Uterus (tissue), 4 donors: ENCODE data around the gene TMEM31. TPM values are rescaled to one million over a fixed set of nuclear protein-coding genes. Genes with fewer than 3 reads are reported as not detected.

Experiments
- DNase-seq, 2 donors: peaks; one replicate each; pipeline ENCODE4 v3.0.0-alpha.2; 2019 to 2020
- H3K27ac ChIP-seq, 2 donors: fragments of 200-600 bp; sonication (generic); 1 replicate in 1 of 2; 2 replicates in 1 of 2; pipeline ENCODE4 v1.5.1; 2016 to 2018
- H3K27me3 ChIP-seq, 2 donors: fragments of 200-600 bp; sonication (generic); one replicate each; pipeline ENCODE4 v1.5.1; 2018 to 2019; ENCODE audit warnings: control low read depth in 1 of 2
- H3K36me3 ChIP-seq, 2 donors: fragments of 200-600 bp; sonication (generic); one replicate each; pipeline ENCODE4 v1.5.1; 2019; ENCODE audit warnings: control low read depth in 1 of 2
- H3K4me1 ChIP-seq, 2 donors: fragments of 200-600 bp; sonication (generic); one replicate each; pipeline ENCODE4 v1.5.1; 2018 to 2019; ENCODE audit warnings: control low read depth in 1 of 2
- H3K4me3 ChIP-seq, 2 donors: fragments of 200-600 bp; sonication (generic); 1 replicate in 1 of 2; 2 replicates in 1 of 2; pipeline ENCODE4 v1.5.1; 2018 to 2019; ENCODE audit warnings: mild to moderate bottlenecking in 1 of 2
- H3K9me3 ChIP-seq, 2 donors: fragments of 200-600 bp; sonication (generic); one replicate each; pipeline ENCODE4 v1.5.1; 2019; ENCODE audit warnings: control low read depth in 1 of 2
- CTCF ChIP-seq, 4 experiments: fragments of 200-600 bp in 2 of 4; fragments of 450-650 bp in 2 of 4; sonication (generic) in 2 of 4; IDR thresholded peaks; one replicate each; pipeline ENCODE4 v1.5.1; 2016 to 2019; ENCODE audit warnings: antibody characterized with exemption in 4 of 4, mild to moderate bottlenecking in 2 of 4, moderate library complexity in 1 of 4
- POLR2A ChIP-seq, 2 donors: fragments of 450-650 bp; IDR thresholded peaks; one replicate each; pipeline ENCODE4 v1.6.1; 2016; ENCODE audit warnings: antibody characterized with exemption in 2 of 2, mild to moderate bottlenecking in 1 of 2, moderate library complexity in 1 of 2
- intact Hi-C: fragments of 100-400 bp; cut with DNase I; formaldehyde crosslinking; loops from one replicate; pipeline ENCODE4 v1.15.1; 2023; ENCODE audit warnings: low total_unique reads
- total RNA-seq, 4 donors: library from RNA; depleted of rRNA in 3 of 4; stranded (reverse); fragments of >200 nt in 3 of 4; gene quantifications; one replicate each; pipeline versions ENCODE4 v1.1.0 to v1.2.4, GENCODE V29; 2014 to 2023
- donor health status: DM: yes; HTN: yes; CAD: no.

The TMEM31 gene
- total RNA-seq, 4 donors from 2014 or later, result 0.85 TPM; not detected in 3

GRCh38 chrX:103674531-103675454 is 35.9 kb upstream of the TMEM31 start:
- intact Hi-C loops, result no loop called here
- TF ChIP-seq POLR2A (IDR thresholded peaks at IDR 0.05) (no peak), CTCF (IDR thresholded peaks at IDR 0.05) (no peak)
- Histone ChIP-seq H3K27me3 (no peaks in the 10 kb centered on the region), H3K4me1 (no peaks in the 10 kb centered on the region), H3K36me3 (no peaks in the 10 kb centered on the region), H3K9me3 (no peaks in the 10 kb centered on the region), H3K4me3 (no peak overlapping the region), H3K27ac (no peak overlapping the region)
- no peak for DNase-seq

GRCh38 chrX:103678199-103678993 is 32.3 kb upstream of the TMEM31 start:
- intact Hi-C loops, result no loop called here
- Histone ChIP-seq H3K27ac (no peak overlapping the region), H3K27me3 (no peaks in the 10 kb centered on the region), H3K4me1 (no peaks in the 10 kb centered on the region), H3K36me3 (no peaks in the 10 kb centered on the region), H3K4me3 (no peak overlapping the region), H3K9me3 (no peaks in the 10 kb centered on the region)
- no peak for TF ChIP-seq POLR2A (IDR thresholded peaks at IDR 0.05)
- no peak for TF ChIP-seq CTCF (IDR thresholded peaks at IDR 0.05)
- DNase-seq, result no peak

GRCh38 chrX:103681443-103681842 is 29.3 kb upstream of the TMEM31 start:
- intact Hi-C loops, result no loop called here
- Histone ChIP-seq H3K9me3 (no peaks in the 10 kb centered on the region), H3K27me3 (no peaks in the 10 kb centered on the region), H3K4me3 (no peak overlapping the region), H3K4me1 (no peaks in the 10 kb centered on the region), H3K36me3 (no peaks in the 10 kb centered on the region), H3K27ac (peak overlapping the region in 1 of 2 donors; percentile 46)
- TF ChIP-seq CTCF (IDR thresholded peaks at IDR 0.05), result no peak
- TF ChIP-seq POLR2A (IDR thresholded peaks at IDR 0.05), result no peak
- DNase-seq, result no peak

GRCh38 chrX:103685396-103685795 is 25.3 kb upstream of the TMEM31 start:
- no peaks in the 10 kb centered on the region for H3K4me1 ChIP-seq
- TF ChIP-seq POLR2A (IDR thresholded peaks at IDR 0.05) (no peak), CTCF (IDR thresholded peaks at IDR 0.05) (no peak)
- no peaks in the 10 kb centered on the region for H3K9me3 ChIP-seq
- peak overlapping the region; percentile 42 to 57 for H3K4me3 ChIP-seq
- DNase-seq, result no peak
- H3K36me3 ChIP-seq, result no peaks in the 10 kb centered on the region
- peak overlapping the region; percentile 93 to 95 for H3K27ac ChIP-seq
- intact Hi-C loops, result loop anchor here (5.0 kb wide), 1 partner anchor 153 kb away; no protein-coding TSS in a partner anchor
- no peaks in the 10 kb centered on the region for H3K27me3 ChIP-seq
